GM19023 (cell line): ENCODE data around the gene BAHD1.
A peak's percentile ranks its signal among the peaks of the same experiment; 100 is the strongest.

Source experiments
- ATAC-seq: cut with Tn5 transposase; IDR thresholded peaks from one replicate; pipeline ENCODE4 v1.9.1; 2021; ENCODE audit warnings: mild to moderate bottlenecking, moderate library complexity; ENCODE audit not compliant: unreplicated experiment

BAHD1 gene

DNA sequence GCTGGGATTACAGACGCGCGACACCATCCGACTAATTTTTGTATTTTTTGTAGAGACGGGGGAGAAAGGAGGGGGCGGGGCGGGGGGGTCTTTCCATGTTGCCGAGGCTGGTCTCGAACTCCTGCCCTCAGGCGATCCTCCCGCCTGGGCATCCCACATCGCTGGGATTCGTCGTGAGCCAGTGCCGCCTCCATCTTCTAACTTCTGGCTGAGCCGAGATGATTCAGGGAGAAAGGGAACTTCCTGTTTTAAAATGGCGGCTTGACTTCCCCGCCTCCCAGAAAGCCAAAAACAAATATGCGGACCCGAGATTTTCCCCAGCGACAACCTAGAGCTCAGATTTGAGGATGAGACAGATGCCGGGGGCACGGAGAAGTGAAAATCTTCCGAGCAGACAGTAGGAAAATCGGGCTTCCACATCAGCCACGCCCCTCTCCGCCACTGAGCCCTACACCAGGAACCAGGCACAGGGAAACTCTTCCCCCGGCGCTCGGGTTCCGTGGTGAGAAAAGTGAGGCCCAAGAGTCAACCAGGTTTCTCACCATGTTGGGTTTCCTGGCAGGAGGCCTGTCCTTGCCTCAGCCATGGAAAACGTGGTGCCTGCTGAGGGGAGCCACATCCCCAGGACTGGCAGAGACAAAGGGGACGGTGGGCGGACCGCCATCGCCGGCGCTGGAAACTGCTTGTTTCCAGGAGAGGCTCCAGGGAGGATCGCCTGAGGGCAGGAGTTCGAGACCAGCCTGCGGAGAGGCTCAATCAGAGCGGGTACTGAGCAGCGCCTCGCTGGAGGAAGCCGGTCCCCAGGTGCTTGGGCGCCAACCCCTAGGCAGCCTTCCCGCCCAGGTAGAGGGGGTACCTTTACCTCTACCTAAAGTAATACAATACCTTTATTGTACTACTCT lies 48.8 kb downstream of the BAHD1 start:
- ATAC-seq, result no peak

DNA sequence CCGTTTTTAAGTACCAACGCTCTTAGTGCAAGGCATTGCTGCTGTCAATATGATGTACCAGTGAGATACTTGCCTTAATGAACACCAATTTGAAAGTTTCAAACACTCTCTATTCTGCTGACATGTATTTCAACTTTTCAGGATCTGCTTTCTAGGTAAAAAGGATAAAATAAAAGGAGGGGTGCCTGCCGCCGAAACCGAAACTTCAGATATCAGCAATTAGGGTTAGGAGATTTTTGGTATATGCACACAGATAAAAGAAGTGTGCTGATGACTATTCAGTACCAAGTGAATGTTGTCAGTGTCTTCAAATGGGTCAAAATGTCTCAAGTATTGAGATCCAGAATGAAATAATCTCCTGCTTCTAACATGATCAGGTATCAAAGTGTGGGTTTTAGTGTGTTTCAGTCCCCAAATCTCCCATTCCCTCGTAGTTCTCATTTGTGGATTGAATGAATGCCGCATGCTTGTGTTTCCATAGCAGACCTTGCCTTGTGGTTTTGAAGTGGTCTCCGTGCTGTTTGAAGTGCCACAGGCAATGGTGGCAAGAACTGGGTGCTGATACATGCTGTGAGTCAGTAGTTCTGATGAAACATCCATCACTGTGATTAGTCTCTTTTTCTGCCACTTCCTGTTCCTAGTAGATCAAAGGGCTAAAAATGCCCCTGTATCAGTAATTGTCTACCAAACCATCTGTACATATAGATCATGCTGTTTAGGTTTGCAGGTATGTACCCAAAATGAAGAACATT lies 52.5 kb downstream of the BAHD1 start:
- no peak for ATAC-seq

- no peak for ATAC-seq
These were observed 54.8 kb downstream of the BAHD1 start for GRCh38 chr15:40495516-40495915.

DNA sequence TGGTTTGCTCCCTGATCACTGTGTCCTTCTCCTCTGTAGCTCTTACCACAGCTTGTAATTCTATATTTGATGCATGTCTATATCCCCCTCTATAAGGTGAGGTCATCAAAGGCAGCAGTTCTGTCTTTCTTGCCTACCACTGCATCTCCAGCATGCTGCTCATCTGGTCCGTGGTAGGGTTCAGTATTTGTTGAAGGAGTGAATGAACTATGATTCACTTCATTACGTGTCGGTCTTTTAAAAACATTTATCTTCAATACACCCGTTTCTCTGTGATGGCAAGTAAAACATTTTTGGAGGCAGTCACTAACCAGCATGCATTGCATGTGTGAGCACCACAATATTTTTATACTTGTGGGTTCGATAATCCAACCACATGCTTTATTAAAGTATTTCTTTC lies 57.7 kb downstream of the BAHD1 start:
- no peak for ATAC-seq

GRCh38 chr15:40498891-40499290 lies 58.1 kb downstream of the BAHD1 start:
- no peak for ATAC-seq

DNA sequence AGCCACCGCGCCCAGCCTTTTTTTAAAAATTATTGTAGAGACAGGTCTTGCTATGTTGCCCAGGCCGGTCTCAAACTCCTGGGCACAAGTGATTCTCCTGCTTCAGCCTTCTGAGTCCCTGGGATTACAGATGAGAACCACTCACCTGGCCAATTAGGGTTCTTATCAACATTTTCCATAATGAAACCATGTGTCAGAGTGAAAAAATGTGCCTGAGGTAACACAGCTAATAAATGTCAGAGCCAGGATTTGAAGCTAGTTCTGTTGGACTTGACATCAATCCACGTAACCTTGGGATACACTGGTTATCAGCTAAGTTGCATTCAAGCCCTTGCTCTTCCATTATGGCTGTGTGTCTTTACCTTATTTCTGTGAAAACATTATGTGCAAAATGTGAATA lies 59.2 kb downstream of the BAHD1 start:
- no peak for ATAC-seq

GRCh38 chr15:40500568-40501330 lies 60.0 kb downstream of the BAHD1 start:
- ATAC-seq, result no peak

GRCh38 chr15:40501487-40501886 lies 60.7 kb downstream of the BAHD1 start:
- no peak for ATAC-seq

- peak; percentile 57 for ATAC-seq
These were observed 66.3 kb downstream of the BAHD1 start for GRCh38 chr15:40506964-40507571.

DNA sequence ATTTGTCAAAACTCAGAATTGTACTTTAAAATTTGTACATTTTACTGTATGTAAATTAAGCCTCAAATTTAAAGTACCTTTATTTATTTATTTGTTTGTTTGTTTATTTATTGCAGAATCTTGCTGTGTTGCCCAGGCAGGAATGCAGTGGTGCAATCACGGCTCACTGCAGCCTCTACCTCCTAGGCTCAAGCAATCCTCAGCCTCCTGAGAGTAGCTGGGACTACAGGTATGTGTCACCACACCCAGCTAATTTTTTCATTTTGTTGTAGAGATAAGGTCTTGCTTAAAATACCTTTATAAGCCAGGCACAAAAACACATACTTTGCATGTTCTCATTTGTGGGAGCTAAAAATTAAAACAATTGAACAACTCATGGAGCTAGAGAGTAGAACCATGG lies 67.5 kb downstream of the BAHD1 start:
- no peak for ATAC-seq

DNA sequence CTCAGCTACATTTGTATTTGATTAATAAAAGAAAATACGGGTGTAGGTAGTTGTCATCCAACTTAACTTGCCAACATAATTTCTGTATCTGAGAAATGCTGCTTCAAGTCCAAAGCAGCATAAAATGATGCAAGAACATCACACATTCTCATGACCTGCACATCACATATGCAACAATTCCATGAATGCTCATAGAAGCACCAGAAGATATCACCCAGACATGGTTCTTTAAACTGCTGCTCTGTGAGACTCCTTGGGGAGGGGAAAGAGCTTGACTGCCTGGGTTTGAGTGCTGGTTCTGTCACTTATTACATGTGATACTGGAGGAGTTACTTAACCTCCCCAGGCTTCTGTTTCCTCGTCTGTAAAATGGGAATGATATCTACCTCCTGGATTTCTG lies 69.4 kb downstream of the BAHD1 start:
- no peak for ATAC-seq

DNA sequence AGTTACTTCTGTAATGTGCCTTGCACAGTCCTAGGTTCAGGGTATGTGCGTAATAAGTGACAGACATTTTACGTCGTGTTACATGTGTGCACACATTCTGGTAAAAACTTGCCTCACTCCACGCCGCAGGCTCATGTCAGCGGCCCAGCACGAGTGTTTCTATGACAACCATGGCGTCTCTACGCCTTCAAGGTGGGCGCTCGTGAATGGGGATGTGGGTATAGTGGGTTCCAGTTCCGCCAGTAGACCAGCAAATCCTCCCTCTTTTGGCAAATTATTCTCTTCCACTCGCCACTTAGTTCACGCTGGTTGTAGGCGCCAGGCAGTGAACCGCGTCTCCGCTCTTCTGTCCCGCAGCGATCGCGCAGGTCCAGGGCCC lies 70.3 kb downstream of the BAHD1 start:
- peak; percentile 53 for ATAC-seq

- ATAC-seq, result peak; percentile 53
These were observed 70.8 kb downstream of the BAHD1 start for GRCh38 chr15:40511472-40512133.

GRCh38 chr15:40512440-40512839 lies 71.7 kb downstream of the BAHD1 start:
- no peak for ATAC-seq

DNA sequence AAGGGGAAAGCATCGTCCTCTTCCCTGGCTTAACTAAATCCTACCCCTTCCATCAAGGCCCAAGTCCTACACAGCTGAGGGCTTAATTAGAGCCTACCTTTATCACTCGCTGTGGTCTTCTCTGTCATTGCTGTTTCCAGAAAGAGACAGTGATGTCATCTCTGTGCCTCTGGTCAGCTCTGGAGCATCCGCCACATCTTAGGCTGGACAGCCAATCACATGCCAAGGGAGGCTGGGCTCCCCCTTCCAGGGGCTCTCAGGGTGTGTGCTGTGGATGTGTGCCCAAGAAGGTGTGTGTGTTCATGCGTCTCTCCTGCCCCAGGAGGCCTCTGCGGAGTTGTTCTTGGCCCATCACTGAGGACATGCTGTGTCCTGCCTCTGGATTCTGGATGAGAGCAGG lies 72.9 kb downstream of the BAHD1 start:
- no peak for ATAC-seq

DNA sequence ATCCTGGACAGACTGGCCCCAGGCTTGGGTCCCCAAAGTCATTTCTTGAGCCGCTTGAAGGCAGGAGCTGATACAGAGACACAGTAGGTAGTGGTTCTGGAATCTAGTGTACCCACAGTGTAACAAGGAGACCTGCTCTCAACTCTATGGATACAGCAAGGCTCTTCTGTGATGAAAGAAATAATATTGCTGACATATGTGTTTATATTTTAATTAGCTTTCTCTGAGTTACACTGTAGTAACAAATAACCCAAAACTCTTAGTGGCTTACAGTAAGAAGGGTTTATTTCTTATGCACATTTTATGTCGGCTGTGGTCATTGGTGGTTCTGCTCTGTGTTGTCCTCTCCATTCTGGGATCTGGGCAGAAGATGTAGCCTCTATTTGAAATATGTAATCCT lies 75.6 kb downstream of the BAHD1 start:
- no peak for ATAC-seq
